Anterior cingulate cortex (tissue), 58 donors: ENCODE measurements around the gene SHMT1.
A peak's percentile ranks its signal among the peaks of the same experiment; 100 is the strongest.
"Not testable (repeated sequence)": the region's sequence is repeated elsewhere in the genome, so short reads cannot be mapped to it uniquely, and the experiment has no call there.

Source experiments
- DNase-seq, 58 donors: peaks; one replicate each; lab custom pipeline; 2025; lab: John Stamatoyannopoulos, UW

The SHMT1 gene

DNA sequence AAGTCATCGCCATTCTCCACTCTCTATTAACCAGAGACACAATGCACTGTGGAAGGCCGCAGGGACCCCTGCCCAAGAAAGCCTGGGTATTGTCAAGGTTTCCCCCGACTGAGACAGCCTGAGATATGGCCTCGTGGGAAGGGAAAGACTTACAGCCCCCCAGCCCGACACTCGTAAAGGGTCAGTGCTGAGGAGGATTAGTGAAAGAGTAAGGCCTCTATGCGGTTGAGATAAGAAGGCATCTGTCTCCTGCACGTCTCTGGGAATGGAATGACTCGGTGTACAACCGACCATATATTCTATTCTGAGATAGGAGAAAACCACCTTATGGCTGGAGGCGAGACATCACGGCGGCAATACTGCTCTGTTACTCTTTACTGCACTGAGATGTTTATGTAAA, 60.1 kb downstream of the SHMT1 start:
- not testable (repeated sequence) for DNase-seq

DNA sequence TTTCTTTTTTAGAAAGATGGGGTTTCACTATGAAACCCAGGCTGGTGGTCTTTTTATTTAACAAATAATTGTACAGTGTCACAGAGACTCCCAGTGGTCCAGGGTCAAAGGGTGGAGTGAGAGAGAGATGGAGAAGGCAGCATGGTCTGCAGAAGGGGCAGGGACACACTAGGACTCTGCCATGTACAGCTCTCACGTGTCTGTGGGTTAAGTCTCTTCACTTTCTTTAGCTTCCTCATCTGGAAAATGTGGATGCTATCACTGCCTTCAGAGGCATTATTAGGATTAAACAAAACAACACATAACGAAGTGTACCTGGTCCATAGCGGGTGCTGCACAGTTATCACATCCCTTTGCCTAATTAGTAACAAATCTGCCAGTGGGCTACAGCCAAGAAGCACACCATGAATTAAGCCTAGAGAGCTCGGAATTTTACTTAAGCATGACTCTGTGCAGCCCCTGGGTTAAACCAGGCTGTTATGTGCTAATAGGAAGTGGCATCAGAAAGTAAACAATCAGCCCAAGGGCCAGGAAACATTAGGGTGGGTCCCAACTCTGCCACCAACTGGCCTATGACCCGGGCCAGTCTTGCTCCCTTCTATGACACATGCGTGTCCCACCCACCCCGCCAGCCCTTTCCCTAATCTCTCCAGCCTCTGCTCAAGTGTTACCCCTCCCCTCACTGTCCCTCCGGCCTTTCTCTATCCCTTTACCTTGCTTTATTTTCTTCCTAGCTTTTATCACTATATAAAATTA, 62.4 kb downstream of the SHMT1 start:
- DNase-seq, result no peak

DNA sequence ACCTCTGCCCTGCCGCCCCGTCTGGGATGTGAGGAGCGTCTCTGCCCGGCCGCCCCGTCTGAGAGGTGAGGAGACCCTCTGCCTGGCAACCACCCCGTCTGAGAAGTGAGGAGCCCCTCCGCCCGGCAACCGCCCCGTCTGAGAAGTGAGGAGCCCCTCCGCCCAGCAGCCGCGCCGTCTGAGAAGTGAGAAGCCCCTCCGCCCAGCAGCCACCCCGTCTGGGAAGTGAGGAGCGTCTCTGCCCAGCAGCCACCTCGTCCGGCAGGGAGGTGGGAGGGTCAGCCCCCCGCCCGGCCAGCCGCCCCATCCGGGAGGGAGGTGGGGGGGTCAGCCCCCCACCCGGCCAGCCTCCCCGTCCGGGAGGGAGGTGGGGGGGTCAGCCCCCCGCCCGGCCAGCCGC, 65.3 kb downstream of the SHMT1 start:
- DNase-seq, result not testable (repeated sequence)

DNA sequence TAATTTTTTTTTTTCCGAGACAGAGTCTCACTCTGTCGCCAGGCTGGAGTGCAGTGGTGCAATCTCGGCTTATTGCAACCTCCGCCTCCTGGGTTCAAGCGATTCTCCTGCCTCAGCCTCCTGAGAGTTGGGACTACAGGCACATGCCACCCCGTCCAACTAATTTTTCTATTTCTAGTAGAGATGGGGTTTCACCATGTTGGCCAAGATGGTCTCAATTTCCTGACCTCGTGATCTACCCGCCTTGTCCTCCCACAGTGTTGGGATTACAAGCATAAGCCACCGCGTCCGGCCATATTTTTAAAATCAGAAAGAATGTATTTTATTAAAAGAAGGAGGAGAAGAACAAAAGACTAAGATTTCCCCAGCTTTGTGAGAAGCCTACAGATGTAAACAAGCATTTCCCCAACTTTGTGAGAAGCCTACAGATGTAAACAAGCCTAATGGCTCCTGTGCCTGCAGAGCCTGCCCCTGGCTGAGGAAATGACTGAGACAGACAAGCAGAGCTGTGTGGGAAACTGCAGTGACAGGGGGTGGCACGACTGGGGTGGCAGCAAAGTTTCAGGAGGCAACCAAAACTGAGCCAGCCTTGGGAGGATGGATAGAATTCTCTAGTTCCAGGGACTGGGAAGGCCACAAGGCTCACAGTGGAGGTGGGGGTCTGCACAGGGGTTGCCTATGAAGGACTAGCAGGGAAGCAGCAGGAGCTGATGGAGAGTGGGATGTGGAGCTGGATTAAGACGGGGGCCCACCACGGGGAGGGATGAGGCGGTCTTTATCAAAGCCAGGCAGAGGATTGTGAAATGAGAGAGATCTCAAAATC, 71.4 kb downstream of the SHMT1 start:
- no peak for DNase-seq

DNA sequence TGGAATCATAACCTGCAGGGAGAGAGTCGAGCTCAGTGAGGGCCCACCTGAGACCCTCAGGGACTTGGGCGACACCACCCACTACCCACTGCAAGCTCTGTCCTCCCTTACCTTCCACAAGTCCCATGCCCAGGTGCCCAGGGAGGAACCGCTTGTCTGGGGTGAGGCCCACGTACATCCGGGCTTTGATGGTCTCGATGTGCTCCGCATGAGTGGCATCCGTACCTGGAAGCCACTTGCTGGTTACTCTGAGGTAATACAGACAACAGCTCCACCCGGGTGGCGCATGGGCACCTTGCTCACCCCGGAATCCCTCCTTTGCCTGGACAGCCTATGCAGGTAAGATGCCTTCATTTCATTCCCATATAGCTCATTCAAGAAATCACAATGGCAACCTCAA, 78.1 kb downstream of the SHMT1 start:
- no peak for DNase-seq

DNA sequence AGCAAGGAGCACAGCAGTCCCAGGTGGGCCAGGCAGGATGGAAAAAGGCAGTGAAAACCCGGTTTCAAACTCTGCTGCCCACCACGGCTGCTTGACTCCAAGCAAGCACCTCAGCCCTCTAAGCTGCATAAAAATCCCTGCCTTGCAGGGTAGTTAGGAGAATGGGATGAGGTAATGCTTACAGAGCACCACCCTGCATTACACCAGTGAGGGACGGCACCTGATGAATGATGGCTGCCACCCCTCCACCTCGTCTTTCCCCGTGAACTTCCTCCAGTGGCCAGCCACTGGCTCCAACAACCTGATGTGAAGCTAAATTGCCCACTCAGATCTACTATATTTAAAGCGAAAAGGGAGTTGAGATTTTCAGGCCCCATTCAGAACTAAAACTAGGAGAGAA, 81.6 kb downstream of the SHMT1 start:
- no peak for DNase-seq

DNA sequence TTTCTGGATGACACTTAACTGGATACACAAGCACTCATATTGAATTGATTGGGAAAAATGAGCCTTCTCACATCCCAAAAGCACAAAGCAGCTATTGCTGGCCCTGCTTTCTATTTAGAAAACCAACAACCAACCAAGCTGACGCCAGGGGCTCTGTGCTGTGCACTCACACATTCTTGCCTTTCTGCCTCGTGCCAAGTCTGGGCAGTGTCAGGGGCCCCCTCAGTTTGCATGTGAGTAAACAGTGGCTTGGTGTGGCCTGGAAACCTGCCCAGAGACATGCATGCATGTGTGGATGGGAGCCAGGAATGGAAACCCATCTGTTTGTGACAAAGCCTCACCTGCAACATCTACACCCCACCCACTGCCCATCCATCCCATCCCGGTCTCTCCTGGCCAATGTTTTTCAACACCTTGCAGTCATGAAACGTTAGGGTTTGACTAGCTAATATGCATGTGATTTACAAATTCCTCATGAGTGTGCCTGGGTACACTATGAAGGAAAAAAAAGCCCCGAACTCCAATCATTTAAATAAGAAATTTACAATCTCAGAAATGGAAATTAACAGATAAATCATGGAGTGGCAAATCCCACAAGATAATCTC, 82.5 kb downstream of the SHMT1 start:
- peak in 1 of 58 donors; percentile 47 for DNase-seq

DNA sequence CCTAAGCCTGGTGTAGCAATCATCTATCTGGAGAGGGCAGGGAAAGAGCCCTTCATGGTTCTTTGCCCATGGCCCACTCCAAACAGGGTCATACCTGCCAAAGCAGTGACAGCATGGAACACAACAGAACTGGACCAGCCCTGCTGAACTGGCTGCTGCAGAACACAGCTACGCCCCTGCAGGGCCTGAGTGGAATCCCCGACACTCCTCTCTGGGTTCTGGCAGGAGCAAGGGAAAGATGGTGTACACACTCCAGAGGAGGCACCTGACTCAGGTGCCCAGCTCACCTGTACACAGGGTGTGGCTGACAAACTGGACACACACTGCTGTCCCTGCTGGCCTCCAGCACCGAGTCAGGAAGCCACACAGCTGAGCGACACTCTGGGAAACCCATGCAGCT, 83.1 kb downstream of the SHMT1 start:
- no peak for DNase-seq

DNA sequence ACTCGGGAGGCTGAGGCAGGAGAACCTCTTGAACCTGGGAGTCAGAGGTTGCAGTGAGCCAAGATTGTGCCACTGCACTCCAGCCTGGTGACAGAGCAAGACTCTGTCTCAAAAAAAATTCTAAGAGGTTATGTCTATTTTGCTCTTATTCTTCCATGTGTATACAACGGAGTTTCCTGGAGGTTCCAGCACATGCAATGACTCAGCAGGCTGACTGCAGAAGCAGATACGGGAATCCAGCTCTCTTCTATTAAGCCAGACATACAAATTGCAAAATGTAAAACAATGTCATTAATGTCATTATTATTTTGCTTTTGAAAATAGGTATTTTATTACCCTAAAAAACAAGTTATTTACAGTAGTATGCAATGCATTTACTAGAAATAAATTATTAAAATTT, 84.5 kb downstream of the SHMT1 start:
- no peak for DNase-seq
